GM12878 (cell line): ENCODE data around the gene COL28A1. TPM values are rescaled to one million over a fixed set of nuclear protein-coding genes. Genes with fewer than 3 reads are reported as not detected.

ENCODE experiments used
- polyA plus RNA-seq, 11 experiments: library from polyadenylated mRNA; depleted of rRNA in 4 of 11; unstranded in 6 of 11; stranded (reverse) in 5 of 11; fragments of >200 nt; fragmentation: Nextera tagmentation in 4 of 11; fragmentation: Illumina TruSeq in 1 of 11; extraction: Ambion mirVana in 4 of 11; extraction: Trizol in 1 of 11; gene quantifications; 1 replicate in 1 of 11; 2 replicates in 10 of 11; pipeline versions ENCODE4 v1.2.1 to v1.2.3, GENCODE V29; 2011 to 2016; ENCODE audit warnings: inconsistent platforms in 2 of 11, missing spikeins in 2 of 11, low read depth in 1 of 11
- total RNA-seq, 4 experiments: library from RNA; depleted of rRNA in 3 of 4; stranded (reverse); fragments of >200 nt in 3 of 4; fragmentation: Illumina TruSeq in 1 of 4; extraction: Trizol in 1 of 4; gene quantifications; 2 replicates each; pipeline versions ENCODE4 v1.2.1 to v1.2.3, GENCODE V29; 2013 to 2021

COL28A1 gene
- total and polyA plus RNA-seq, 10 of the 15 experiments (the other 5 are each of a cell fraction or from before 2014, with no cell fraction given): 0.05 to 0.22 TPM; not detected in 8

Other genes with a start within 250 kb of the COL28A1 start
- gene MIOS, start 31.0 kb upstream of the COL28A1 start, total RNA-seq (2014; rRNA removed): 59.7 and 66.3 TPM in 2 replicates
- 57.4 and 60.5 TPM in 2 replicates for gene MIOS, start 31.0 kb upstream of the COL28A1 start, total RNA-seq (2014; rRNA removed; fragmentation: Illumina TruSeq; extraction: Trizol)
- 54.7 and 56.8 TPM in 2 replicates for gene MIOS, start 31.0 kb upstream of the COL28A1 start, total RNA-seq (2021)
- 94.9 and 153 TPM in 2 replicates for gene MIOS, start 31.0 kb upstream of the COL28A1 start, polyA plus RNA-seq (2011; rRNA removed)
- 41.7 and 59.1 TPM in 2 replicates for gene MIOS, start 31.0 kb upstream of the COL28A1 start, polyA plus RNA-seq (2014; fragmentation: Illumina TruSeq; extraction: Trizol)
- gene MIOS, start 31.0 kb upstream of the COL28A1 start, polyA plus RNA-seq (2014; fragmentation: Nextera tagmentation; extraction: Ambion mirVana): 10 to 100 TPM; 13.1 to 18.7 TPM
- gene MIOS, start 31.0 kb upstream of the COL28A1 start, polyA plus RNA-seq (2014; rRNA removed): 32.6 and 44.7 TPM in 2 replicates
- gene MIOS, start 31.0 kb upstream of the COL28A1 start, polyA plus RNA-seq (2016; fragmentation: Nextera tagmentation; extraction: Ambion mirVana): 10 to 100 TPM; 52.5 to 55.8 TPM
- gene UMAD1, start 104.9 kb upstream of the COL28A1 start, total RNA-seq (2014; rRNA removed): 8.2 and 9.4 TPM in 2 replicates
- gene UMAD1, start 104.9 kb upstream of the COL28A1 start, total RNA-seq (2014; rRNA removed; fragmentation: Illumina TruSeq; extraction: Trizol): 7.9 and 8.9 TPM in 2 replicates
- 8.4 and 10.0 TPM in 2 replicates for gene UMAD1, start 104.9 kb upstream of the COL28A1 start, total RNA-seq (2021)
- 28.6 and 43.2 TPM in 2 replicates for gene UMAD1, start 104.9 kb upstream of the COL28A1 start, polyA plus RNA-seq (2011; rRNA removed)
- gene UMAD1, start 104.9 kb upstream of the COL28A1 start, polyA plus RNA-seq (2014; fragmentation: Illumina TruSeq; extraction: Trizol): 9.8 and 13.8 TPM in 2 replicates
- 1 to 10 TPM; 8.7 to 8.8 TPM for gene UMAD1, start 104.9 kb upstream of the COL28A1 start, polyA plus RNA-seq (2014; fragmentation: Nextera tagmentation; extraction: Ambion mirVana)
- gene UMAD1, start 104.9 kb upstream of the COL28A1 start, polyA plus RNA-seq (2014; rRNA removed): 6.0 and 6.7 TPM in 2 replicates
- gene UMAD1, start 104.9 kb upstream of the COL28A1 start, polyA plus RNA-seq (2016; fragmentation: Nextera tagmentation; extraction: Ambion mirVana): 10 to 100 TPM; 13.8 to 14.0 TPM
- 60.2 and 75.9 TPM in 2 replicates for gene RPA3, start 182.7 kb upstream of the COL28A1 start, total RNA-seq (2014; rRNA removed)
- gene RPA3, start 182.7 kb upstream of the COL28A1 start, total RNA-seq (2014; rRNA removed; fragmentation: Illumina TruSeq; extraction: Trizol): 101 and 105 TPM in 2 replicates
- gene RPA3, start 182.7 kb upstream of the COL28A1 start, total RNA-seq (2021): 92.5 and 101 TPM in 2 replicates
- 118 and 212 TPM in 2 replicates for gene RPA3, start 182.7 kb upstream of the COL28A1 start, polyA plus RNA-seq (2011; rRNA removed)
- 97.1 and 98.1 TPM in 2 replicates for gene RPA3, start 182.7 kb upstream of the COL28A1 start, polyA plus RNA-seq (2014; fragmentation: Illumina TruSeq; extraction: Trizol)
- 100 to 1,000 TPM; 304 to 317 TPM for gene RPA3, start 182.7 kb upstream of the COL28A1 start, polyA plus RNA-seq (2014; fragmentation: Nextera tagmentation; extraction: Ambion mirVana)
- 58.1 and 74.0 TPM in 2 replicates for gene RPA3, start 182.7 kb upstream of the COL28A1 start, polyA plus RNA-seq (2014; rRNA removed)
- 100 to 1,000 TPM; 331 to 343 TPM for gene RPA3, start 182.7 kb upstream of the COL28A1 start, polyA plus RNA-seq (2016; fragmentation: Nextera tagmentation; extraction: Ambion mirVana)